ENCODE measurements around the gene RIMBP3B.
"Not testable (repeated sequence)": the region's sequence is repeated elsewhere in the genome, so short reads cannot be mapped to it uniquely, and the experiment has no call there.

RIMBP3B gene, protein sequence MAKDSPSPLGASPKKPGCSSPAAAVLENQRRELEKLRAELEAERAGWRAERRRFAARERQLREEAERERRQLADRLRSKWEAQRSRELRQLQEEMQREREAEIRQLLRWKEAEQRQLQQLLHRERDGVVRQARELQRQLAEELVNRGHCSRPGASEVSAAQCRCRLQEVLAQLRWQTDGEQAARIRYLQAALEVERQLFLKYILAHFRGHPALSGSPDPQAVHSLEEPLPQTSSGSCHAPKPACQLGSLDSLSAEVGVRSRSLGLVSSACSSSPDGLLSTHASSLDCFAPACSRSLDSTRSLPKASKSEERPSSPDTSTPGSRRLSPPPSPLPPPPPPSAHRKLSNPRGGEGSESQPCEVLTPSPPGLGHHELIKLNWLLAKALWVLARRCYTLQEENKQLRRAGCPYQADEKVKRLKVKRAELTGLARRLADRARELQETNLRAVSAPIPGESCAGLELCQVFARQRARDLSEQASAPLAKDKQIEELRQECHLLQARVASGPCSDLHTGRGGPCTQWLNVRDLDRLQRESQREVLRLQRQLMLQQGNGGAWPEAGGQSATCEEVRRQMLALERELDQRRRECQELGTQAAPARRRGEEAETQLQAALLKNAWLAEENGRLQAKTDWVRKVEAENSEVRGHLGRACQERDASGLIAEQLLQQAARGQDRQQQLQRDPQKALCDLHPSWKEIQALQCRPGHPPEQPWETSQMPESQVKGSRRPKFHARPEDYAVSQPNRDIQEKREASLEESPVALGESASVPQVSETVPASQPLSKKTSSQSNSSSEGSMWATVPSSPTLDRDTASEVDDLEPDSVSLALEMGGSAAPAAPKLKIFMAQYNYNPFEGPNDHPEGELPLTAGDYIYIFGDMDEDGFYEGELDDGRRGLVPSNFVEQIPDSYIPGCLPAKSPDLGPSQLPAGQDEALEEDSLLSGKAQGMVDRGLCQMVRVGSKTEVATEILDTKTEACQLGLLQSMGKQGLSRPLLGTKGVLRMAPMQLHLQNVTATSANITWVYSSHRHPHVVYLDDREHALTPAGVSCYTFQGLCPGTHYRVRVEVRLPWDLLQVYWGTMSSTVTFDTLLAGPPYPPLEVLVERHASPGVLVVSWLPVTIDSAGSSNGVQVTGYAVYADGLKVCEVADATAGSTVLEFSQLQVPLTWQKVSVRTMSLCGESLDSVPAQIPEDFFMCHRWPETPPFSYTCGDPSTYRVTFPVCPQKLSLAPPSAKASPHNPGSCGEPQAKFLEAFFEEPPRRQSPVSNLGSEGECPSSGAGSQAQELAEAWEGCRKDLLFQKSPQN (N-terminal part only)

DNA sequence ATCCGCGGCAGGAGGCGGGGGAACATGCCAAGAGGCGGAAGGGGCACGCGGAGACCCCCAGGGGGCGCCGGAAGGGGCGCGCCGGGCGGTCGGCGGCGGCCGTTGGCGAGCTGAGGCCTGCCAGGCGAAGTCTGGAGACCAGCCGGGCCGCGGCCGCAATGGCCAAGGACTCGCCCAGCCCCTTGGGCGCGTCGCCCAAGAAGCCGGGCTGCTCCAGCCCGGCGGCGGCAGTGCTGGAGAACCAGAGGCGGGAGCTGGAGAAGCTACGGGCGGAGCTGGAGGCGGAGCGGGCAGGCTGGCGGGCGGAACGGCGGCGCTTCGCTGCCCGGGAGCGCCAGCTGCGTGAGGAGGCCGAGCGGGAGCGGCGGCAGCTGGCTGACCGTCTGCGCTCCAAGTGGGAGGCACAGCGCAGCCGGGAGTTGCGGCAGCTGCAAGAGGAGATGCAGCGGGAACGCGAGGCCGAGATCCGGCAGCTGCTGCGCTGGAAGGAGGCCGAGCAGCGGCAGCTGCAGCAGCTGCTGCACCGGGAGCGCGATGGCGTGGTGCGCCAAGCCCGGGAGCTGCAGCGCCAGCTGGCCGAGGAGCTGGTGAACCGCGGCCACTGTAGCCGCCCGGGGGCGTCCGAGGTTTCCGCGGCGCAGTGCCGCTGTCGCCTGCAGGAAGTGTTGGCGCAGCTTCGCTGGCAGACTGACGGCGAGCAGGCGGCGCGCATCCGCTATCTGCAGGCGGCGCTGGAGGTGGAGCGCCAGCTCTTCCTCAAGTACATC lies at the start of gene RIMBP3B:
RIMBP3B (plus strand) TSS at position 51 of the 767 bp plus-strand sequence; CDS start at position 159, 108 bp downstream.
- DNase-seq (ENCODE audit: low read depth in 2 of 2, low spot score in 1 of 2), result not testable (repeated sequence)

DNA sequence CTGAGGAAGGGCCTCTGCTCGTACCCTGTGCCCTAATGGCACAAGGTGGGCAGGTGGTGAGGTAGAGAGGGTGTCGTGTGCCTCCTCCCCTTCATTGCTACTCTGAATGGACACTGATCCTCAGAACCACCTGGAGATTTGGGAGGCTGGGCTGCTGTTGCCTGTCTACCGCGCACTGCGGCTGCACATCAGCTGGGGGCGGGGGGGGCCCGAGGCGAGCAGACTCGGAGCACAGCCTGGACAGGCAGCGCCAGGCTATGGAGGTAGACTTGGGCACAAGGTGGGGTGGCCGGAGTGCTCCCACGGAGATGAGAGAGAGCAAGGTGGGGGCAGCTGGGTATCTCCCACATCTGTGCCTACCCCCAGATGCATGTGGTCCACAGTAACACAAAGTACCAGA lies 26.0 kb upstream of the RIMBP3B start:
- not testable (repeated sequence) for DNase-seq (ENCODE audit: low read depth in 2 of 2, low spot score in 1 of 2)

DNA sequence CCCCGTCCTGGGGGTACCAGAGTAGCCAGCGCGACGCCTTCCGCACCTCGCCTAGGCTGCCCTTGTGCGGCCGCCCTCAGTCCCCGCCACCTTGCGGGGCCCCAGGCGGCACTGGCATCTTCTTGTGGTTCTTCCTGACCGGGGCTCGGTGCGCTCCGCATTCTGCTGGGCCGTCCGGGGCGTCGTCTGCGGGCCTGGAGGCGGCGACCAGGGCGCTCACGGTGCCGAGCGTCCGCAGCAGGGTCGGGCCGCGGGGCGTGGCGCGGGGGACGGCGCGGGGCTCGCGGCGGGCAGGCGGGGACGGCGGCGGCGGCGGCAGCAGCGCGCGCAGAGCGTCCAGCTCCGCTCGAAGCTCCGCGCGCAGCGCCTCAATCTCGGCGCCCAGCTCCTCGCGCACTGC lies 23.0 kb upstream of the RIMBP3B start:
- not testable (repeated sequence) for DNase-seq (ENCODE audit: low read depth in 2 of 2, low spot score in 1 of 2)

DNA sequence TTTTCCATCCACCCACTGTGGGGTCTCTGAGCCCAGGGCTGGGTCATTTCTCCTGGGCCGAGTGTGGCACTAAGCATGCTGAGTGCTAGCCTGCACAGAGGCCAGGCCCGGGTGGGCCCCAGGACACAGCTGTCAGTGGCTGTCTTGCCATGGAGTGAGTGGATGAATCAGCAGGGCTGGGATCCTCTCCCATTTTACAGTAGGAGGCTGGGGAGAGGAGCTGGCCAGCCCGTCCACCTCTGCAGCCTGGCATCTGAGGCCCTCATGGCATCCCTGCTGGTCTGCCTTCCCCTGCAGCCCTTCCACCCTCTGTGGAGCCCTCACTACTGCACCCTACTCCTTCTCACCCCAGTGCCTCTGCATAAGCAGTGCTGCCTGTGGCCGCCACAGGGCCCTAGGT lies 21.1 kb upstream of the RIMBP3B start:
- DNase-seq (ENCODE audit: low read depth in 2 of 2, low spot score in 1 of 2), result not testable (repeated sequence)

DNA sequence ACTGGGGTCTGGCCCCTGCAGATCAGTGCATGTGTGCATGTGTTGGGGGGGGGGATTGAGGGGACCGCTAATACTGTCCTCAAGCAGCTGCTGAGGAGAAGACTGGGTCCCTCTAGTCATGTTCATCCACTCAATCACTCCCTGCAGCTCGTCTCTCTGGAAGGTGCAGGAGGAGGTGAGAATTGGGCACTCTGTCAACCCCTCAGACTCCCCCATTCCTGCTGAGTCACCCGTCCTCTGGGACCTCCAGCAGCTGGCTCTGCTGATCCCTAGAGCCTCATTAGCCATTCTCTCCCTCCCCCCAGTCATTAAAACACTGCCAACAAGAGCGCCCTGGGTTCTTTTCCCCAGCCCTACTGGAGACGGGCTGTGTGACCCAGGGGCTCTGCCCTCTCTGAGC lies 20.5 kb upstream of the RIMBP3B start:
- DNase-seq (ENCODE audit: low read depth in 2 of 2, low spot score in 1 of 2), result not testable (repeated sequence)

DNA sequence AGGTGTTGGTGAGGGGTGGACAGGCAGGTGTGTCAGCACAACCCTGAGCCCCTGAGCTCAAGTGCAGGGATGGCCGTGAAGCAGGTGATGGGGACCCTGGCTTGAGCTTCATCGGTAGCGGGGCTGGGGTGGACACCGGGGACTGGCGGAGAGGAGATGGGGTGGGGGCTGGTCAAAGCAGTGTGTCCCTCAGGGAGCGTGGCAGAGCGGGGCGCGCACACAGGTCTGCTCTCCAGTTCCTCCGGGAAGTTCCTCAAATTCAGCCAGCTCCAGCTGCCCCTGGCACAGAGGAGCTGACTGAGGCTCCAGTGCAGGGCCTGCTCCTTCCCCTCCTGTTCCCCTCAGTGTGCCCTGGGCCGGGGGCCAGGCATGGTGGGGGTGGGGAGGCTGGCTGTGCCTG lies 19.7 kb upstream of the RIMBP3B start:
- not testable (repeated sequence) for DNase-seq (ENCODE audit: low read depth in 2 of 2, low spot score in 1 of 2)

DNA sequence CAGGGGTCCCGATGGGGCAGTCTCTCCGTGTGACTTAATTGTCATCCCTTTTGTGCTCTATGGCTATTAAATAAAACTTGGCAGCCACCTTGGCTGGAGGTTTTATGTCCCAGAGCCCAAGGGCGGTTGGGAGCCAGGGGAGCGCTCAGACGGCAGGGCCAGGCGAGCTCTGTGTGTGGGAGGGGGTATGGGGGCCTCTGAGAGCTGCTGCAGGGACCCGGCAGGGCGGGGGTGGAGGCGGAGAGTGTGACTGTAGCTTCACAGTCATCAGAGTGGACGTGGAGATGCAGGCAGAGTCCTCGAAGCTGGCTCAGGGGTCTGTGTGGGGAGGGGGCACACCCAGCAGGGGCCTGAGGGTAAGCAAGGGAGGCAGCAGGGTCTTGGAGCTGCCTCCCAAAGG lies 19.2 kb upstream of the RIMBP3B start:
- not testable (repeated sequence) for DNase-seq (ENCODE audit: low read depth in 2 of 2, low spot score in 1 of 2)

DNA sequence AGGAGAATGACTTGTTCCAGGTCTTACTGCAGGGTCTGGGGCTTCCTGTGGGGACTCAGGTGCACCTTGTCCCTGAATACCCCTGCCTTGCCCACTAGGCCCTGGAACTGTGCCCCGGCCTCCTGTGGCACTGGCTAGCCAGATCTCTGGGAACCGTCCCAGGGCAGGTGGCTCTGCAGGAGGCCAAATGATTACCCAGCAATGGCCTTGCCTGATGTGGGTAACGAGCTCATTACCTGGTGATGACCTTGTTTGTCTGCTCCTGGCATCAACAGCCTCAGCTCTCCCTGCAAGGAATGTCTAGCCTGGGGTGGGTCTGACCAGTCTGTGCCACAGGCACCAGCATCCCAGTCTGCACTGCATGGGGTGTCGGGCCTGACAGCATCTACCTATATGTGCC lies 18.2 kb upstream of the RIMBP3B start:
- DNase-seq (ENCODE audit: low read depth in 2 of 2, low spot score in 1 of 2), result not testable (repeated sequence)

DNA sequence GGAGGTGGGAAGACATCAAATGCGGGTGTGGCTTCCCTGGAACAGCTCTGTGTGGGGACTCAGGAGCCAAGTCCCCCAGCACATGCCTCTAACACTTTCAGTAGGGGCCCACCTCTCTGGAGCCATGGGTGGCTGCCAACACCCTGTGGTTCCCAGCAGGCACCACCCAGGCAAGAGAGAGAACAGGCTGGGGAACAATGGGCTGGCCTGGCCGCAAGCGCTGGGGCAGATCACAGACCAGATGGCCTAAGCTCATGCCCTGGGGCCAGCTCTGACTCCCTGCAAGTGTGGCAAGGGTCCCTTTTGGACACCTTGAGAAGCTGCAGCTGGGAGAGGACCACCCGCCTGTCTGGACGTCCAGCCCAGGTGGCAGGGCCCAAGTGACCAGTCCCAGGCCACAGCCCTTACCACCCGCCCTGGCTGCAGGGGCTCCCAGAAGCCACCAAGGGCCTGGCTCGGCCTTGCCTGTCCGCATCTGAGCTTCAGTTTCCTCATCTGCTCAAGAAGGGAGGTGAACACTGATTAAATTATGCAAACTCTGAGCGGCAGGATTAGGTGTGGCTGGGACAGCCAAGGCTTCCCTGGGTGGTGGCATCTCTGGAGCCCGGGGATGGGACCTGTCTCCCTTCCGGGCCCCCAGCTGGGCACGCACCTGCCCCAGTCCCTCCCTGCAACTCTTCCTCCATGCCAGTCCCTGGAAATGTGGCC lies 14.8 kb upstream of the RIMBP3B start:
- DNase-seq (ENCODE audit: low read depth in 2 of 2, low spot score in 1 of 2), result not testable (repeated sequence)

DNA sequence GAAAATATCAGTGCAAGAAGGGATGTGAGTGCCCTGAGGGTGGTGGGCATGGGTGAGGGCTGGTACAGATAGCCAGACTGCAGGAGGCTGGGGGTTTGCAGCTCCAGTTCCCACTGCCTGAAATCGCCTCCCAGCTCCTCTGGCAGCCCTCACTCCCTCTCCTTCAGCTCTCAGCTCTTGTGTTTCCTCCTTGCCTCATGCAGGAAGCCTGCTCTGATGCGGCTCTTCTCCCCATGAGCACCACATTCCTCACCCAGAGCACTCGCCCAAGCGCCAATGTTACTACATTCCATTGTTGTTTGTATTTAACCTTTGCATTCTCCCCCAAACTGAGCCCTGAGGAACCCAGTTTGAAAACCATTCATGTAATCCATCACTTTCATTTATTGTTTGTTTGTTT lies 7.7 kb upstream of the RIMBP3B start:
- DNase-seq (ENCODE audit: low read depth in 2 of 2, low spot score in 1 of 2), result not testable (repeated sequence)

DNA sequence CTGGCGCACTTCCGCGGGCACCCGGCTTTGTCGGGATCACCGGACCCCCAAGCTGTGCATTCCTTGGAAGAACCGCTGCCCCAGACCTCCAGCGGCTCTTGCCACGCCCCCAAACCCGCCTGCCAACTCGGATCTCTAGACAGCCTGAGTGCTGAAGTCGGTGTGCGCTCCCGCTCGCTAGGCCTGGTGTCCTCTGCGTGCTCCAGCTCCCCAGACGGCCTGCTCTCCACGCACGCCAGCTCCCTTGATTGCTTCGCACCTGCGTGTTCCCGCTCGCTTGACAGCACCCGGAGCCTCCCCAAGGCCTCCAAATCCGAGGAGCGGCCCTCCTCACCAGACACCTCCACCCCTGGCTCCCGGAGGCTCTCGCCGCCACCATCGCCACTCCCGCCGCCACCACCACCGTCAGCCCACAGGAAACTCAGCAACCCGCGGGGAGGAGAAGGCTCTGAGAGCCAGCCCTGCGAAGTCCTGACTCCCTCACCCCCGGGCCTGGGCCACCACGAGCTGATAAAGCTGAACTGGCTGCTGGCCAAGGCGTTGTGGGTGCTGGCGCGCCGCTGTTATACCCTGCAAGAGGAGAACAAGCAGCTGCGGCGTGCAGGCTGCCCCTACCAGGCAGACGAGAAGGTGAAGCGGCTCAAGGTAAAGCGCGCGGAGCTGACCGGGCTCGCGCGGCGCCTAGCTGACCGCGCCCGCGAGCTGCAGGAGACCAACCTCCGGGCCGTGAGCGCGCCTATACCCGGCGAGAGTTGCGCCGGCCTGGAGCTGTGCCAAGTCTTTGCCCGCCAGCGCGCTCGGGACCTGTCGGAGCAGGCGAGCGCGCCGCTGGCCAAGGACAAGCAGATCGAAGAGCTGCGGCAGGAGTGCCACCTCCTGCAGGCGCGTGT lies 1.2 kb downstream of the RIMBP3B start:
- not testable (repeated sequence) for DNase-seq (ENCODE audit: low read depth in 2 of 2, low spot score in 1 of 2)

DNA sequence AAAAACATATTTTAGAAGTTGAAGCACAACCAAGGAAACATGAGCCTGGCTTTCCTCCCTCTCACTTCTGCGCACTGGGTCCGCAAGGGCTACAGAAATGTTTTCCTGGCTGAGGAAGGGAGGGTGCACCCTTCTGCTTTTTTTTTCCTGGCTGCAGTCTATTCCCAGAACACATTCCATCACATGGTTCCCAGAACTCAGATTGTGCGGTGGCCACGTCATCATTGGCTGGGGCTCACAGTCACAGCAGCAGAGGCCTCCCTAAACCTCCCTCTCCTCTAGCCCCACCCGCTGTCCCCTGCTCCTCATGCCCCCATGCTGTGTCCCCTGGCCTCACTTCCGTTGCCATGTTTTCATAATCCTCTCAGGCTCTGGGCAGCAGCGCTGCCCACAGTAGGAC lies 5.9 kb downstream of the RIMBP3B start:
- not testable (repeated sequence) for DNase-seq (ENCODE audit: low read depth in 2 of 2, low spot score in 1 of 2)

DNA sequence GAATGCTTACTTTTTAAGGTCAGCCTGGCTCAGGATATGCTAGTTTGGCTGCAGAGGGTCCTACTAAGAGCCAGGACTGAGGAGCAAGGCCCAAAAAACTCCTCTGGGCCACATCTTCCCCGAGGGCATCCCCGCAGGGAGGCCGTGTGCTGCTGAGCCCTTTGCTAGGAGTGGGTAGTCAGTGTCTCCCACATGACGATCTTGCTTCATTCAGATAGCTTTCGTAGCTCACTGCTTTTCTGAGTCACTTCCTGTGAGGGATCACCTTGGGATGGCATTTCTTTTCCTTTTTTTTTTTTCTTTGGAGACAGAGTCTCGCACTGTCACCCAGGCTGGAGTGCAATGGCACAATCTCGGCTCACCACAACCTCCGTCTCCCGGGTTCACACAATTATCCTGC lies 6.5 kb downstream of the RIMBP3B start:
- DNase-seq (ENCODE audit: low read depth in 2 of 2, low spot score in 1 of 2), result not testable (repeated sequence)

DNA sequence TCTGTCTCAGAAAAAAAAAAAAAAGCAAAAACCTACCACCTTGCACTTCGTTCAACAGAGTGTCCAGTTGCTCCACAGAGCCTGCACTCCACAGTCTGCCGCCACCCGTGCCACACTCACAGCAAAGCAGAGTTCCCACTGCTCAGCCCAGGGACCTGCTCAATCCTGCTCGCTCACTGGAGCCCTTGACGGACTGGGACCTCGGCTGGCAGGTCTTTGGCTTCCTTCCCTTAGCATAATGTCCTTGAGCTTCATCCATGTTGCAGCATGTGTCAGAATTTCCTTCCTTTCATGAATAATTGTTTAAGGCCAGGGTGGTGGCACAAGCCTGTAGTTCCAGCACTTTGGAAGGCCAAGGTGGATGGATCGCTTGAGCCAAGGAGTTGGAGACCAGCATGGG lies 11.1 kb downstream of the RIMBP3B start:
- not testable (repeated sequence) for DNase-seq (ENCODE audit: low read depth in 2 of 2, low spot score in 1 of 2)

DNA sequence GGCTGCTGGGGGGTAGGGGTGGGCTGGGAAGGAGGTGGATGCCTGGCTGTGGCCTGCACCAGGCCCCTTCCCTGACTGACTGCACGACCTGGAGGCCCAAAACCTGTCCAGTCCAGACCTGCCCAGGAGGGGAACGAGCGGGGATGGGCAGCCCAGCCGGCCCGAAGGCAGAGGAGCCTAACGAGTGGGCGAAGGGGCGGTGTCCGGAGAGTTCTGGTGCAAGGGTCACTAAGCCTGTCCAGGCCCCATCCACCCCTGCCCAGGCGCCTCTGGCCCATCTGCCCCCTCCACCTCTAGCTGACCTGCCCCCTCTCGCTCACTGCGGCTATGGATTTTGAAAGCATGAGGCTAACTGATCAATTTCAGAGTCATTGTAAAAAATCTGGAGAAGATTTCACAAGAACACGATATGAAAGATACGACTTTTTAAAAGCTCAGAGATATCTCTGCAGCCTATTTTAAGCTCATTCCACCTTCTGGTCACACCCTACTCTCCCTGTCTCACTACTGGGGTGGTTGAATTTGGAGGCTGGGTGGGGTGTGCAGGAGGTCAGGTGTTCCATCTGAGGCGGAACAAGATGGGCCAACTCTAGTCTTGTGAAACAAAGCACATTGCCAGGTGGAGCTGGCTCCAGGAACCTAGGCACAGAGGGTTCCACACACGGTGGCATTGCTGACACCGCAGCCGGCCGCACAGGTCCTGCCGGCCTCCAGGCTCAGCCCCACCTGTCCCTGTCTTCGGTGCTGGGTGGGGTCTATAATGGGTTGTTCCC lies 17.8 kb downstream of the RIMBP3B start:
- DNase-seq (ENCODE audit: low read depth in 2 of 2, low spot score in 1 of 2), result not testable (repeated sequence)

DNA sequence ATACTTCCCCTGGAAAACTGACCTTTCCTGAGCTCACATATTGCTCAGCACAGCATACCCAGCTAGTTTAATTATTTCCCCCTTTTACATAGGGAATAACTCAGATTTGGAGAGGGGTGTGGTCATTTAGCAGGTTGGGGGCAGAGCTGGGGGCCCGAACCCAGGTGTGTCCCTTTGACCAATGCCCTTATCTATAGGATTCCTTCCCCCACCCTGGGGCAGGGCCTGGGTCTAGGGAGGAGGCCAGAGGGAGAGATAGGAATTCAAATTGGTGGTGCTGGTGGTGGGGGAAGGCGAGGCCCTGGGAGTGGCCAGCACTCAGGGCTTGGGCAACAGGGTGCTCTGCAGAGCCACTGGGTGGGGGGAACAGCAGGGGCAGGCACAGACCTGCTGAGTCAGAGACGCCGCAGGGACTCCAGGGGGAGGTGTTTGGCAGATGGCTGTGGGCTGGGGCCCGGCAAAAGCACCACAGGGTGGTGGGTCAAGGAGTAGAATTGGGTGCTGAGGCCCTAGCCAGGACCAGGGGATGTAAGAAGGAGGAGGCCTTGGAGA lies 19.3 kb downstream of the RIMBP3B start:
- not testable (repeated sequence) for DNase-seq (ENCODE audit: low read depth in 2 of 2, low spot score in 1 of 2)

DNA sequence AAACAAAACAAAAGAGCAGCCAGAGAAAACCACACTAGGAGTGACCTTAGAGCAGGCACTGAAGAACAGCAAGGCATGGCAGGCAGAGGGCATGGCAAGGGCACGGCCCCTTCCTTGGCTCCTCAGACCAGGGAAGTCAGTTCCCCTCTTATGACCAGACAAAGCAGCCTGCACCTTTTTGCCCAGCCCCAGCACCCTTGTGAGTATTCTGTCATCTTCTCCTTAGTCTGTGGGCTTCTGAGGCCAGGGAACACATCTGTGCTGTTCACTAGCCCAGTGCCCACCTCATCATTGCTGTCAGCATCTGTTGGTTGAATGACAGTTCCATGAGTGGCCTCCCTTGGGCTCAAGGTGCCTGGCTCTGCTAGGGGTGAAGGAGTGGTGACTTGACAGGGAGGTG lies 23.6 kb downstream of the RIMBP3B start:
- DNase-seq (ENCODE audit: low read depth in 2 of 2, low spot score in 1 of 2), result not testable (repeated sequence)

DNA sequence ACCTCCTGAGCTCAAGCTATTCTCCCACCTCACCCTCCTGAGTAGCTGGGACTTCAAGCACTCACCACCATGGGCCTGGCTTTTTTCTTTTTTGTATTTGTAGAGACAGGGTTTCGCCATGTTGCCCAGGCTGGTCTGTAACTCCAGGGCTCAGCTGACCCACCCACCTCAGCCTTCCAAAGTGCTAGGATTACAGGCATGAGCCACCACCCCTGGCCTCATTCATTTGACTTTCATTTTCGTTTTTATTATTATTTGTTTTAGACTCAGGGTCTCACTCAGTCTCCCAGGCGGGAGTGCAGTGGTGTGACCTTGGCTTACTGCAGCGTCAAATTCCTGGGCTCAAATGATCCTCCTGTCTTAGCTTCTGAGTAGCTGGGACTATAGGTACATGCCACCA lies 24.2 kb downstream of the RIMBP3B start:
- DNase-seq (ENCODE audit: low read depth in 2 of 2, low spot score in 1 of 2), result not testable (repeated sequence)

Measured in stimulated activated CD8-positive, alpha-beta memory T cell treated with anti-CD3 and anti-CD28 coated beads, Interleukin-4, amount 100 ng/mL, for 1 hour (primary cell).